Mesothelial cell of epicardium (in vitro differentiated cells): ENCODE data around the gene HIVEP3. TPM values are rescaled to one million over a fixed set of nuclear protein-coding genes. Genes with fewer than 3 reads are reported as not detected.

Experiments
- DNase-seq, 2 experiments: peaks; one replicate each; pipeline ENCODE4 v3.0.0; 2021; ENCODE audit warnings: low spot score in 2 of 2; ENCODE audit not compliant: unreplicated experiment in 2 of 2
- H3K27ac Mint-ChIP-seq: 2 replicates; pipeline ENCODE4 v1.8.0; 2021; ENCODE audit warnings: mixed read lengths
- H3K27me3 Mint-ChIP-seq: 2 replicates; pipeline ENCODE4 v1.8.0; 2021; ENCODE audit warnings: low read depth, mixed read lengths
- H3K36me3 Mint-ChIP-seq: 2 replicates; pipeline ENCODE4 v1.8.0; 2021; ENCODE audit warnings: mixed read lengths
- H3K4me1 Mint-ChIP-seq: 2 replicates; pipeline ENCODE4 v1.8.0; 2021; ENCODE audit warnings: mixed read lengths
- H3K4me3 Mint-ChIP-seq: 2 replicates; pipeline ENCODE4 v1.8.0; 2021; ENCODE audit warnings: mild to moderate bottlenecking, moderate library complexity, mixed read lengths
- H3K9me3 Mint-ChIP-seq: 2 replicates; pipeline ENCODE4 v1.8.0; 2021; ENCODE audit warnings: mixed read lengths
- CTCF ChIP-seq: fragments of 200-600 bp; sonication (generic); IDR thresholded peaks from one replicate; pipeline ENCODE4 v1.5.0; 2021; ENCODE audit warnings: antibody characterized with exemption; ENCODE audit not compliant: unreplicated experiment
- total RNA-seq: library from RNA; stranded (reverse); gene quantifications from 3 replicates; pipeline ENCODE4 v1.2.1, GENCODE V29; 2021

The HIVEP3 gene
- total RNA-seq, 1 donor from 2014 or later = 8.9 TPM

- DNase-seq = no peak
- no peak overlapping the region for H3K4me3 Mint-ChIP-seq
- H3K27ac Mint-ChIP-seq = no peak overlapping the region
- H3K27me3 Mint-ChIP-seq = no peaks in the 10 kb centered on the region
- H3K4me1 Mint-ChIP-seq = no peaks in the 10 kb centered on the region
- no peaks in the 10 kb centered on the region for H3K9me3 Mint-ChIP-seq
- H3K36me3 Mint-ChIP-seq = no peaks in the 10 kb centered on the region
- no peak for TF ChIP-seq CTCF
These were observed 227.3 kb downstream of the HIVEP3 start for GRCh38 chr1:41691424-41691823.

- Mint-ChIP-seq H3K4me3 (no peak overlapping the region), H3K36me3 (no peaks in the 10 kb centered on the region), H3K27ac (no peak overlapping the region), H3K9me3 (no peaks in the 10 kb centered on the region), H3K4me1 (no peaks in the 10 kb centered on the region), H3K27me3 (no peaks in the 10 kb centered on the region)
- DNase-seq = no peak
- no peak for TF ChIP-seq CTCF
These were observed 228.4 kb downstream of the HIVEP3 start for GRCh38 chr1:41690331-41690730.

- Mint-ChIP-seq H3K4me1 (no peaks in the 10 kb centered on the region), H3K9me3 (no peaks in the 10 kb centered on the region), H3K27ac (no peak overlapping the region), H3K36me3 (no peaks in the 10 kb centered on the region), H3K27me3 (no peaks in the 10 kb centered on the region), H3K4me3 (no peak overlapping the region)
- no peak for TF ChIP-seq CTCF
- no peak for DNase-seq
These were observed 229.2 kb downstream of the HIVEP3 start for GRCh38 chr1:41689558-41689981.

- DNase-seq = no peak
- no peak overlapping the region for H3K27ac Mint-ChIP-seq
- no peaks in the 10 kb centered on the region for H3K9me3 Mint-ChIP-seq
- no peak overlapping the region for H3K4me3 Mint-ChIP-seq
- TF ChIP-seq CTCF = no peak
- H3K27me3 Mint-ChIP-seq = no peaks in the 10 kb centered on the region
- no peaks in the 10 kb centered on the region for H3K4me1 Mint-ChIP-seq
- H3K36me3 Mint-ChIP-seq = no peaks in the 10 kb centered on the region
These were observed 229.6 kb downstream of the HIVEP3 start for GRCh38 chr1:41689139-41689538.

- DNase-seq = no peak
- H3K4me1 Mint-ChIP-seq = no peaks in the 10 kb centered on the region
These were observed 231.7 kb downstream of the HIVEP3 start for GRCh38 chr1:41687007-41687406.

More at GRCh38 chr1:41687007-41687406, 231.7 kb downstream of the HIVEP3 start:
- Mint-ChIP-seq H3K36me3 (no peaks in the 10 kb centered on the region), H3K4me3 (no peak overlapping the region), H3K27me3 (no peaks in the 10 kb centered on the region), H3K27ac (no peak overlapping the region), H3K9me3 (no peaks in the 10 kb centered on the region)
- TF ChIP-seq CTCF = no peak
